DMS 273 (cell line): ENCODE results near the gene NID2.

Experiments used
- DNase-seq: peaks from one replicate; lab custom pipeline; 2025; ENCODE audit not compliant: unreplicated experiment; lab: John Stamatoyannopoulos, UW

Gene NID2

GRCh38 chr14:52007211-52007610 is 61.6 kb downstream of the NID2 start:
- no peak for DNase-seq

- DNase-seq, result no peak
Observed at GRCh38 chr14:52006361-52006760, 62.5 kb downstream of the NID2 start.

- DNase-seq, result no peak
Observed at GRCh38 chr14:52005625-52006024, 63.2 kb downstream of the NID2 start.

- DNase-seq, result no peak
Observed at GRCh38 chr14:52003324-52003723, 65.5 kb downstream of the NID2 start.

- no peak for DNase-seq
Observed at GRCh38 chr14:52002542-52002941, 66.3 kb downstream of the NID2 start.

- DNase-seq, result no peak
Observed at GRCh38 chr14:52000696-52001095, 68.2 kb downstream of the NID2 start.

- no peak for DNase-seq
Observed at GRCh38 chr14:52000019-52000582, 68.8 kb downstream of the NID2 start.

GRCh38 chr14:51999084-51999483 is 69.8 kb downstream of the NID2 start:
- no peak for DNase-seq

- DNase-seq, result no peak
Observed at GRCh38 chr14:51998348-51998747, 70.5 kb downstream of the NID2 start.

- peak; percentile 28 for DNase-seq
Observed at GRCh38 chr14:51996148-51996746, 72.6 kb downstream of the NID2 start.

- no peak for DNase-seq
Observed at GRCh38 chr14:51993285-51993920, 75.5 kb downstream of the NID2 start.

- no peak for DNase-seq
Observed at GRCh38 chr14:51990488-51990887, 78.4 kb downstream of the NID2 start.

GRCh38 chr14:51989293-51990234 is 79.3 kb downstream of the NID2 start, which contains the start of gene RTRAF:
Gene RTRAF, plus strand, starts transcription at chr14:51989546. Its CDS starts 94 bp downstream, at chr14:51989640.
- peak; percentile 97 for DNase-seq

GRCh38 chr14:51988221-51988620 is 80.6 kb downstream of the NID2 start:
- no peak for DNase-seq

GRCh38 chr14:51981218-51981854 is 87.5 kb downstream of the NID2 start:
- DNase-seq, result no peak

GRCh38 chr14:51979088-51979709 is 89.7 kb downstream of the NID2 start:
- peak; percentile 88 for DNase-seq

- no peak for DNase-seq
Observed at GRCh38 chr14:51978681-51979085, 90.2 kb downstream of the NID2 start.

- DNase-seq, result no peak
Observed at GRCh38 chr14:51977075-51977474, 91.8 kb downstream of the NID2 start.

GRCh38 chr14:51972566-51972965 is 96.3 kb downstream of the NID2 start:
- DNase-seq, result no peak

- no peak for DNase-seq
Observed at GRCh38 chr14:51969852-51970540, 98.9 kb downstream of the NID2 start.
